IPS-20b (cell line): ENCODE results near the gene LCP2.

ENCODE experiments used
- H3K27ac ChIP-seq: one replicate; pipeline ENCODE4 v1.5.1; 2013; ENCODE audit warnings: low read length
- H3K27me3 ChIP-seq: 2 replicates; pipeline ENCODE4 v1.6.1; 2013; ENCODE audit warnings: mild to moderate bottlenecking, low read length, inconsistent platforms; ENCODE audit not compliant: insufficient read depth
- H3K36me3 ChIP-seq: 2 replicates; pipeline ENCODE4 v1.6.1; 2013; ENCODE audit warnings: low read depth, mild to moderate bottlenecking, inconsistent platforms, low read length, moderate library complexity; ENCODE audit not compliant: insufficient read depth
- H3K4me1 ChIP-seq: 2 replicates; pipeline ENCODE4 v1.6.1; 2013; ENCODE audit warnings: mild to moderate bottlenecking, control low read depth, inconsistent platforms, low read length, moderate library complexity; ENCODE audit not compliant: insufficient read depth
- H3K4me3 ChIP-seq: 2 replicates; pipeline ENCODE4 v1.5.1; 2013; ENCODE audit warnings: mild to moderate bottlenecking, low read length, inconsistent platforms
- H3K9ac ChIP-seq: 2 replicates; pipeline ENCODE4 v1.6.1; 2013; ENCODE audit warnings: low read depth, mild to moderate bottlenecking, inconsistent platforms, low read length, moderate library complexity
- H3K9me3 ChIP-seq: 2 replicates; pipeline ENCODE4 v1.6.1; 2013; ENCODE audit warnings: mild to moderate bottlenecking, low read depth, low read length, inconsistent platforms; ENCODE audit not compliant: insufficient read depth

The LCP2 gene

GRCh38 chr5:170292179-170293104 lies 5.1 kb downstream of the LCP2 start:
- no peaks in the 10 kb centered on the region for H3K36me3 ChIP-seq
- no peak overlapping the region for H3K27ac ChIP-seq
- H3K4me3 ChIP-seq: no peak overlapping the region
- peaks cover 10% of the 10 kb centered on the region for H3K9me3 ChIP-seq
- no peaks in the 10 kb centered on the region for H3K27me3 ChIP-seq
- H3K9ac ChIP-seq: no peak overlapping the region
- H3K4me1 ChIP-seq: no peaks in the 10 kb centered on the region

GRCh38 chr5:170290498-170290897 lies 7.1 kb downstream of the LCP2 start:
- H3K9me3 ChIP-seq: peaks cover 10% of the 10 kb centered on the region
- H3K4me3 ChIP-seq: no peak overlapping the region
- H3K27me3 ChIP-seq: no peaks in the 10 kb centered on the region
- H3K27ac ChIP-seq: no peak overlapping the region
- H3K36me3 ChIP-seq: no peaks in the 10 kb centered on the region
- peaks cover 7% of the 10 kb centered on the region; the same call in 1 of the 2 replicates for H3K4me1 ChIP-seq
- H3K9ac ChIP-seq: no peak overlapping the region

- H3K36me3 ChIP-seq: no peaks in the 10 kb centered on the region
- peaks cover 10% of the 10 kb centered on the region for H3K9me3 ChIP-seq
- H3K4me3 ChIP-seq: no peak overlapping the region
- no peaks in the 10 kb centered on the region for H3K27me3 ChIP-seq
- H3K4me1 ChIP-seq: peaks cover 7% of the 10 kb centered on the region; the same call in 1 of the 2 replicates
- H3K9ac ChIP-seq: no peak overlapping the region
- no peak overlapping the region for H3K27ac ChIP-seq
These were observed 7.8 kb downstream of the LCP2 start for GRCh38 chr5:170289764-170290163.

DNA sequence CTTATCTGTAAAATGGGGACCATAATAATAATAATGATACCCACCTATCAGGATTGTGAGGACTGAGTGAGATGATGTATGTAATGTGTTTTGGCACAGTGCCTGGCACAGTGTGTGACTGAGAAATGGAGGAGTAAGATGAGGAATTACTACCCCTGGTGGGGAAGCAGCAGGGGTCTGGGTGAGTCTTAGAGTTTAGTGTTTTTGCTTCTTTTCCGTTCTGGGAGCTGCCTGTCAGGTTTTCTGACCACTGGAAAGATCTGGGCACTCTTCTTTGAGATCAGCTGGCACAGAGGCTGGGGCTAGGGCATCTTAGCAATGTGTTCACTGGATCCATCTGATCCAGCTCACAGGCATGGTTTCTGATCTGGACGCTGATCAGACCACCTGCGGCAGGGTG lies 8.5 kb downstream of the LCP2 start:
- Histone ChIP-seq H3K27ac (no peak overlapping the region), H3K36me3 (no peaks in the 10 kb centered on the region), H3K4me3 (no peak overlapping the region), H3K9me3 (peaks cover 12% of the 10 kb centered on the region), H3K4me1 (peaks cover 7% of the 10 kb centered on the region; the same call in 1 of the 2 replicates), H3K27me3 (no peaks in the 10 kb centered on the region), H3K9ac (no peak overlapping the region)

- no peak overlapping the region for H3K4me3 ChIP-seq
- no peaks in the 10 kb centered on the region for H3K27me3 ChIP-seq
- H3K27ac ChIP-seq: no peak overlapping the region
- peaks cover 7% of the 10 kb centered on the region; the same call in 1 of the 2 replicates for H3K4me1 ChIP-seq
- H3K9ac ChIP-seq: no peak overlapping the region
- no peaks in the 10 kb centered on the region for H3K36me3 ChIP-seq
- H3K9me3 ChIP-seq: peaks cover 14% of the 10 kb centered on the region
These were observed 9.0 kb downstream of the LCP2 start for GRCh38 chr5:170288551-170288950.

- no peaks in the 10 kb centered on the region for H3K27me3 ChIP-seq
- H3K27ac ChIP-seq: no peak overlapping the region
- H3K9ac ChIP-seq: no peak overlapping the region
- H3K4me1 ChIP-seq: peaks cover 7% of the 10 kb centered on the region; the same call in 1 of the 2 replicates
- no peaks in the 10 kb centered on the region for H3K36me3 ChIP-seq
- H3K4me3 ChIP-seq: no peak overlapping the region
- H3K9me3 ChIP-seq: peaks cover 14% of the 10 kb centered on the region
These were observed 9.4 kb downstream of the LCP2 start for GRCh38 chr5:170288151-170288550.

DNA sequence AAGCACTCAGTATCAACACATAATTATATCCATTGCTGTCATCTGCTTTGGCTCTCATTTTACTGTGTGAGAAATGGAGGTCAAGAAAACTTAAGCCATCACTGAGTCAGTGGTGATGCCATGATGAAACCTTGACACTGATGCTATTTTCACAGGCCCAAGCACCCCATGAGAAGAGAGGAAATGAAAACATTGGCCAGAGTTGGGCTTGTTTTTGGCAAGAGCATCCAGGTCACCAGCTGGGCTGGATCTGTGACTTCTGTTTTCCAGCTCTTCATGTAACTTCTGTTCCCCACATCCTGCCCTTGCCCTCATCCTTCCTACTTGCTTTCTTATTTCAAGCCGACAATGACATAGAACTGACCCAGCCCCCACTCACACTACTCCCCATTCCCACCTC lies 10.0 kb downstream of the LCP2 start:
- peaks cover 14% of the 10 kb centered on the region for H3K9me3 ChIP-seq
- no peak overlapping the region for H3K9ac ChIP-seq
- no peak overlapping the region for H3K4me3 ChIP-seq
- peaks cover 7% of the 10 kb centered on the region; the same call in 1 of the 2 replicates for H3K4me1 ChIP-seq
- no peaks in the 10 kb centered on the region for H3K27me3 ChIP-seq
- no peaks in the 10 kb centered on the region for H3K36me3 ChIP-seq
- no peak overlapping the region for H3K27ac ChIP-seq

- Histone ChIP-seq H3K36me3 (no peaks in the 10 kb centered on the region), H3K9me3 (peaks cover 14% of the 10 kb centered on the region), H3K9ac (no peak overlapping the region), H3K27ac (no peak overlapping the region), H3K4me3 (0 out of 2 replicates have a peak overlapping the region, but pooled peaks have one; percentile 5), H3K4me1 (peaks cover 7% of the 10 kb centered on the region; the same call in 1 of the 2 replicates), H3K27me3 (no peaks in the 10 kb centered on the region)
These were observed 11.1 kb downstream of the LCP2 start for GRCh38 chr5:170286386-170286925.

GRCh38 chr5:170285181-170285580 lies 12.4 kb downstream of the LCP2 start:
- Histone ChIP-seq H3K27me3 (no peaks in the 10 kb centered on the region), H3K4me3 (no peak overlapping the region), H3K9me3 (peaks cover 9% of the 10 kb centered on the region), H3K4me1 (peaks cover 10% of the 10 kb centered on the region; the same call in 1 of the 2 replicates), H3K9ac (no peak overlapping the region), H3K36me3 (no peaks in the 10 kb centered on the region), H3K27ac (no peak overlapping the region)

- H3K9ac ChIP-seq: no peak overlapping the region
- H3K36me3 ChIP-seq: no peaks in the 10 kb centered on the region
- H3K4me1 ChIP-seq: peaks cover 19% of the 10 kb centered on the region
- no peaks in the 10 kb centered on the region for H3K27me3 ChIP-seq
- no peak overlapping the region for H3K27ac ChIP-seq
- H3K4me3 ChIP-seq: no peak overlapping the region
- peaks cover 5% of the 10 kb centered on the region for H3K9me3 ChIP-seq
These were observed 13.3 kb downstream of the LCP2 start for GRCh38 chr5:170284231-170284630.

DNA sequence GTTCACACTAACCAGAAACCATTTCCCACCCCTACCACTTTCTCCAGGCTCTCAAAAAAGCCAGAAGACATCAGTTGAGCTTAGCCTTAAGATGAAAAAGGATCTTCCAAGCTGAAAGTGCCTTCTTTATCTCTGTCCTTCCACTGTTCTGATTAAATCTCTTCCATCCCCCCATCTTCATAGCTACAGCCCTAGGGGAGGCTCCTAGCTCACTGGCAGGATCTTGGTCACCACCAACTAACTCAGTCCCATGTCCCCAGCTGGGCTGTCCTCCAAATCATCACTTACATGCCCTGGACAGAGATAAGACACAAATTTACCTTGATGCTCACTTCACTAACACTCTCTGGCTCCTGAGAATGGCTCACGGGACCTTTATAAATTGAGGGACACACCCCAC lies 14.3 kb downstream of the LCP2 start:
- Histone ChIP-seq H3K4me3 (no peak overlapping the region), H3K9me3 (peaks cover 5% of the 10 kb centered on the region), H3K36me3 (no peaks in the 10 kb centered on the region), H3K27me3 (no peaks in the 10 kb centered on the region), H3K27ac (no peak overlapping the region), H3K9ac (no peak overlapping the region), H3K4me1 (peaks cover 27% of the 10 kb centered on the region)
